ENCODE data around the gene GARIN6.
"Not testable (repeated sequence)": the region's sequence is repeated elsewhere in the genome, so short reads cannot be mapped to it uniquely, and the experiment has no call there.

Gene GARIN6

DNA sequence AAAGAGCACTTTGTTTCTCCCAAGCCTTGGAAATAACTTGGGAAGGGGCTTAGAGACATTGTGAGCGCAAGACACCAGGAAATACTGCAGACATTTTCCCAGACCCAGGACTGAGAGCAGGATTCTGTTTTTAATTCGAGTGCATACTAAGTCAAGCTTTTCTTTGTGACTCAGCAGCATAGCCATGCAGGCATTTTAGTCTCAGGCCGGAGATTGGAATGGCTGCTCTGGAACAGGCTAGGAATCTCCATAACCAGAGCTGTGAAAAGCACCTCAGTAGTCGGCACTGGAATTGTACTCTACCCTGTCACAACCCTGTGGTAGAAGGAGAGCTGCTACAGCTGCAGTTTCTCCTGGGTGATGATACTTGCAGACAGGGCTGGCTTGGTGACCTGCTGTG, 28.9 kb upstream of the GARIN6 start:
- no peak overlapping the region for H3K9ac ChIP-seq (ENCODE audit: low read depth, low read length)

DNA sequence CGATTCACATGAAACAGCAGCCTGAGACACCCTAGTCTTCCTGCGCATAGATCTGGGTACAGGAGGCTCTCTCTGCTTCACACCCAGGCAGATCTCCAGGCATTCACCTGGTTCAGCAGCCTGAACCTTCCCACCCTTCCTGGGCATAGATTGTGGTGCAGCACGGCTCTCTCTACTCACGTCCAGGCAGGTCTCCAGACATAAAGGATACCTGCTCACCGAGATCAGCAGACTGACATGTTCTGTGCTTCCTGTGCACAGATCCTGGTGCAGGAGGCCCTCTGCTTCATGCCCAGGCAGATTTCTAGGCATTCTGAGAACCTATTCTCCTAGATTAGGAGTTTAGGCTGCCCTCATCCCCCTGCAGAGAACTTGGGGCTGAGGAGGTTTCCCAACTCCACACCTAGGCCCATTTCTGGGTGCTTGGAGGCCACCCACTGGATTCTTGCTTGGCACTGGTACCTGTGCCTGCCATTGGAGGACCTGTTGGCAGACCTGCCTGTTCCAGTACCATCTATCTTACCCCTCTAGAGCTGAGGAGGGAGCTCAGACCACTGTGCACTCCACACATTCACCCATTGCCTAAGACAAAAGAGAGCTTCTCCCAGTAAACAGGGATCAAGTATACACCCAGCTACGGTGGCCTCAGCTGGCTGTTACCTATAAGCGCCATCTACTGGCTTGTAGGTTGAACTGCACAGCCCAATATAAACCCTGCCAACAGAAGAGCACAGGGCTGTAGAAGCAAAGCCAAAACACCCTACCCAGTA, 28.0 kb upstream of the GARIN6 start:
- no peaks in the 10 kb centered on the region for H3K4me1 ChIP-seq (ENCODE audit: insufficient read depth, low read length)
- no peak overlapping the region for H3K4me2 ChIP-seq (ENCODE audit: insufficient read depth, low read length)
- H3K79me2 ChIP-seq (ENCODE audit: insufficient read depth, low read length): no peaks in the 10 kb centered on the region
- H3K9ac ChIP-seq (ENCODE audit: low read depth, low read length): no peak overlapping the region
- H2AFZ ChIP-seq (ENCODE audit: low read depth, low read length): no peak overlapping the region
- no peaks in the 10 kb centered on the region for H3K36me3 ChIP-seq (ENCODE audit: insufficient read depth, low read length)
- H4K20me1 ChIP-seq (ENCODE audit: insufficient read depth, low read length): no peaks in the 10 kb centered on the region
- no peak overlapping the region for H3K4me3 ChIP-seq (ENCODE audit: low read depth in 1 of 2, low read length in 2 of 2)
- H3K27me3 ChIP-seq (ENCODE audit: insufficient read depth, low read length, poor library complexity): no peaks in the 10 kb centered on the region
- peak; percentile 18 for DNase-seq
- no peaks in the 10 kb centered on the region for H3K9me3 ChIP-seq (ENCODE audit: insufficient read depth, low read length, severe bottlenecking)
- H3K27ac ChIP-seq (ENCODE audit: low read length): no peak overlapping the region
- no peak for TF ChIP-seq EZH2 (IDR thresholded peaks at IDR 0.05; ENCODE audit: borderline replicate concordance, low read depth, low read length, severe bottlenecking)
- TF ChIP-seq, protein P1, sequence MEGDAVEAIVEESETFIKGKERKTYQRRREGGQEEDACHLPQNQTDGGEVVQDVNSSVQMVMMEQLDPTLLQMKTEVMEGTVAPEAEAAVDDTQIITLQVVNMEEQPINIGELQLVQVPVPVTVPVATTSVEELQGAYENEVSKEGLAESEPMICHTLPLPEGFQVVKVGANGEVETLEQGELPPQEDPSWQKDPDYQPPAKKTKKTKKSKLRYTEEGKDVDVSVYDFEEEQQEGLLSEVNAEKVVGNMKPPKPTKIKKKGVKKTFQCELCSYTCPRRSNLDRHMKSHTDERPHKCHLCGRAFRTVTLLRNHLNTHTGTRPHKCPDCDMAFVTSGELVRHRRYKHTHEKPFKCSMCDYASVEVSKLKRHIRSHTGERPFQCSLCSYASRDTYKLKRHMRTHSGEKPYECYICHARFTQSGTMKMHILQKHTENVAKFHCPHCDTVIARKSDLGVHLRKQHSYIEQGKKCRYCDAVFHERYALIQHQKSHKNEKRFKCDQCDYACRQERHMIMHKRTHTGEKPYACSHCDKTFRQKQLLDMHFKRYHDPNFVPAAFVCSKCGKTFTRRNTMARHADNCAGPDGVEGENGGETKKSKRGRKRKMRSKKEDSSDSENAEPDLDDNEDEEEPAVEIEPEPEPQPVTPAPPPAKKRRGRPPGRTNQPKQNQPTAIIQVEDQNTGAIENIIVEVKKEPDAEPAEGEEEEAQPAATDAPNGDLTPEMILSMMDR (IDR thresholded peaks at IDR 0.05; ENCODE audit: borderline replicate concordance, extremely low read depth, low read length, poor library complexity, severe bottlenecking): peak; percentile 74
- peak; percentile 76; the same call in 2 of the 3 replicates for ATAC-seq (ENCODE audit: insufficient read depth, low read depth)

More for the DNA sequence above, 28.9 kb upstream of the GARIN6 start:
- Histone ChIP-seq H3K4me2 (ENCODE audit: insufficient read depth, low read length) (no peak overlapping the region), H3K9me3 (ENCODE audit: insufficient read depth, low read length, severe bottlenecking) (no peaks in the 10 kb centered on the region), H4K20me1 (ENCODE audit: insufficient read depth, low read length) (no peaks in the 10 kb centered on the region), H2AFZ (ENCODE audit: low read depth, low read length) (no peak overlapping the region), H3K4me3 (ENCODE audit: low read depth in 1 of 2, low read length in 2 of 2) (no peak overlapping the region), H3K27me3 (ENCODE audit: insufficient read depth, low read length, poor library complexity) (no peaks in the 10 kb centered on the region), H3K36me3 (ENCODE audit: insufficient read depth, low read length) (no peaks in the 10 kb centered on the region), H3K4me1 (ENCODE audit: insufficient read depth, low read length) (no peaks in the 10 kb centered on the region), H3K27ac (ENCODE audit: low read length) (no peak overlapping the region), H3K79me2 (ENCODE audit: insufficient read depth, low read length) (no peaks in the 10 kb centered on the region)
- no peak for DNase-seq
- ATAC-seq (ENCODE audit: insufficient read depth, low read depth): no peak
- no peak for TF ChIP-seq EZH2 (IDR thresholded peaks at IDR 0.05; ENCODE audit: borderline replicate concordance, low read depth, low read length, severe bottlenecking)
- TF ChIP-seq, protein P1 (IDR thresholded peaks at IDR 0.05; ENCODE audit: borderline replicate concordance, extremely low read depth, low read length, poor library complexity, severe bottlenecking): no peak

DNA sequence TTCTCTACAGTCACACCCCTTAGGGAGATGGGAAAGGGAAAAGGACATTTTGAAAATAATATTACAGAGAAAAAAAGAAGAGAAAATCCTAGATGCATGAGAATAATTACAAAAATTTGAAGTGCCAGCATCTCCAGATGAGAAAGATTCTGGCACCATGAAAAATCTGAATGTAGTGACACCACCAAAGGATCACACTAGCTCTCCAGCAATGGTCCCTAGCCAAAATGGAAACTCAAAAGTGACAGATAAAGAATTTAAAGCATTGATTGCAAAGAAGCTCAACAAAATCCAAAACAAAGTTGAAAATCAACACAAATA, 27.4 kb upstream of the GARIN6 start:
- no peaks in the 10 kb centered on the region for H4K20me1 ChIP-seq (ENCODE audit: insufficient read depth, low read length)
- no peak overlapping the region for H3K27ac ChIP-seq (ENCODE audit: low read length)
- ATAC-seq (ENCODE audit: insufficient read depth, low read depth) (no peak), DNase-seq (no peak)
- no peak overlapping the region for H3K9ac ChIP-seq (ENCODE audit: low read depth, low read length)
- no peaks in the 10 kb centered on the region for H3K36me3 ChIP-seq (ENCODE audit: insufficient read depth, low read length)
- no peaks in the 10 kb centered on the region for H3K27me3 ChIP-seq (ENCODE audit: insufficient read depth, low read length, poor library complexity)
- no peaks in the 10 kb centered on the region for H3K79me2 ChIP-seq (ENCODE audit: insufficient read depth, low read length)
- no peak overlapping the region for H3K4me3 ChIP-seq (ENCODE audit: low read depth in 1 of 2, low read length in 2 of 2)
- TF ChIP-seq, protein P1 (IDR thresholded peaks at IDR 0.05; ENCODE audit: borderline replicate concordance, extremely low read depth, low read length, poor library complexity, severe bottlenecking): no peak
- TF ChIP-seq EZH2 (IDR thresholded peaks at IDR 0.05; ENCODE audit: borderline replicate concordance, low read depth, low read length, severe bottlenecking): no peak
- H3K4me2 ChIP-seq (ENCODE audit: insufficient read depth, low read length): no peak overlapping the region
- no peak overlapping the region for H2AFZ ChIP-seq (ENCODE audit: low read depth, low read length)
- H3K4me1 ChIP-seq (ENCODE audit: insufficient read depth, low read length): no peaks in the 10 kb centered on the region
- H3K9me3 ChIP-seq (ENCODE audit: insufficient read depth, low read length, severe bottlenecking): no peaks in the 10 kb centered on the region

DNA sequence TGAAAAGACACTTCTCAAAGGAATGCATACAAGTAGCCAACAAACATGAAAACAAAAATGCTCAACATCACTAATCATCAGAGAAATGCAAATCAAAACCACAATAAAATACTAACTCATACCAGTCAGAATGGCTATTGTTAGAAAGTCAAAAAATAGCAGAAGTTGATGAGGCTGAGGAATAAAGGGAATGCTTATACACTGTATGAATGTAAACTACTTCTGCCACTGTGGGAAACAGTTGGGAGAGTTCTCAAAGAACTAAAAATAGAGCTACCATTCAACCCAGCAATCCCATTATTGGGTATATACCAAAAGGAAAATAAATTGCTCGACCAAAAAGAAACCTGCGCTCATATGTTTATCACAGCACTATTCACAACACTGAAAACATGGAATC, 23.0 kb upstream of the GARIN6 start:
- not testable (repeated sequence) for ATAC-seq (ENCODE audit: insufficient read depth, low read depth); DNase-seq

More for the DNA sequence above, 23.0 kb upstream of the GARIN6 start:
- not testable (repeated sequence) for H2AFZ ChIP-seq (ENCODE audit: low read depth, low read length); H3K27me3 ChIP-seq (ENCODE audit: insufficient read depth, low read length, poor library complexity); H3K9me3 ChIP-seq (ENCODE audit: insufficient read depth, low read length, severe bottlenecking); H3K79me2 ChIP-seq (ENCODE audit: insufficient read depth, low read length); H3K9ac ChIP-seq (ENCODE audit: low read depth, low read length); H3K4me1 ChIP-seq (ENCODE audit: insufficient read depth, low read length); H4K20me1 ChIP-seq (ENCODE audit: insufficient read depth, low read length); H3K36me3 ChIP-seq (ENCODE audit: insufficient read depth, low read length); H3K27ac ChIP-seq (ENCODE audit: low read length); H3K4me3 ChIP-seq (ENCODE audit: low read depth in 1 of 2, low read length in 2 of 2); H3K4me2 ChIP-seq (ENCODE audit: insufficient read depth, low read length)

All from DND-41 (cell line).